GM23338 (cell line): ENCODE data around the gene ADAMTS5. TPM values are rescaled to one million over a fixed set of nuclear protein-coding genes. Genes with fewer than 3 reads are reported as not detected.

Experiments
- ATAC-seq: fragments of 200-7000 bp; cut with Tn5 transposase; 3 replicates; pipeline ENCODE4 v1.9.1; 2020
- DNase-seq: peaks from one replicate; pipeline ENCODE4 v3.0.0-alpha.2; 2015; ENCODE audit warnings: low spot score
- H2AFZ ChIP-seq: fragments of 200-600 bp; sonication (generic); 2 replicates; pipeline ENCODE4 v1.8.0; 2016; ENCODE audit warnings: antibody characterized with exemption, mild to moderate bottlenecking, moderate library complexity
- H3F3A ChIP-seq: fragments of 200-600 bp; sonication (generic); replicated peaks from 2 replicates; pipeline ENCODE4 v1.8.0; 2017; ENCODE audit warnings: antibody characterized with exemption, mixed run types, low read depth
- H3K27ac ChIP-seq: fragments of 200-600 bp; sonication (generic); 2 replicates; pipeline ENCODE4 v1.6.1; 2016; ENCODE audit warnings: low read depth
- H3K27me3 ChIP-seq: fragments of 200-600 bp; sonication (generic); 2 replicates; pipeline ENCODE4 v1.8.0; 2016; ENCODE audit warnings: mild to moderate bottlenecking, mixed run types, moderate library complexity; ENCODE audit not compliant: insufficient read depth
- H3K36me3 ChIP-seq: fragments of 200-600 bp; sonication (generic); 2 replicates; pipeline ENCODE4 v1.8.0; 2016; ENCODE audit warnings: mild to moderate bottlenecking; ENCODE audit not compliant: insufficient read depth
- H3K4me1 ChIP-seq: fragments of 200-600 bp; sonication (generic); 2 replicates; pipeline ENCODE4 v1.8.0; 2016; ENCODE audit warnings: mild to moderate bottlenecking, moderate library complexity; ENCODE audit not compliant: insufficient read depth
- H3K4me2 ChIP-seq: fragments of 200-600 bp; sonication (generic); 2 replicates; pipeline ENCODE4 v1.7.1; 2017; ENCODE audit warnings: mixed run types
- H3K4me3 ChIP-seq: fragments of 200-600 bp; sonication (generic); 2 replicates; pipeline ENCODE4 v1.6.1; 2016; ENCODE audit warnings: mixed run types
- H3K79me2 ChIP-seq: fragments of 200-600 bp; sonication (generic); replicated peaks from 2 replicates; pipeline ENCODE4 v1.8.0; 2017; ENCODE audit warnings: mild to moderate bottlenecking; ENCODE audit not compliant: insufficient read depth
- H3K9me2 ChIP-seq: fragments of 200-600 bp; sonication (generic); 2 replicates; pipeline ENCODE4 v1.8.0; 2017; ENCODE audit not compliant: insufficient read depth
- H4K20me1 ChIP-seq: fragments of 200-600 bp; sonication (generic); replicated peaks from 2 replicates; pipeline ENCODE4 v1.8.0; 2017; ENCODE audit warnings: mild to moderate bottlenecking; ENCODE audit not compliant: insufficient read depth
- H3K27ac Mint-ChIP-seq: 2 replicates; pipeline ENCODE4 v1.8.0; 2020; ENCODE audit warnings: inconsistent platforms, mild to moderate bottlenecking, moderate library complexity, mixed read lengths
- H3K27me3 Mint-ChIP-seq: 3 replicates; pipeline ENCODE4 v1.8.0; 2022; ENCODE audit warnings: low read depth, mild to moderate bottlenecking, moderate library complexity, mixed read lengths, inconsistent platforms; ENCODE audit not compliant: insufficient read depth, poor library complexity
- H3K36me3 Mint-ChIP-seq: 3 replicates; pipeline ENCODE4 v1.8.0; 2021; ENCODE audit warnings: low read depth, mild to moderate bottlenecking, inconsistent platforms, moderate library complexity, mixed read lengths
- H3K4me1 Mint-ChIP-seq: 3 replicates; pipeline ENCODE4 v1.8.0; 2020; ENCODE audit warnings: mild to moderate bottlenecking, inconsistent platforms, mixed read lengths
- H3K4me3 Mint-ChIP-seq: 3 replicates; pipeline ENCODE4 v1.8.0; 2021; ENCODE audit warnings: moderate library complexity, mild to moderate bottlenecking, inconsistent platforms, mixed read lengths
- H3K9me3 Mint-ChIP-seq: 3 replicates; pipeline ENCODE4 v1.8.0; 2020; ENCODE audit warnings: moderate library complexity, mild to moderate bottlenecking, inconsistent platforms, mixed read lengths
- EZH2 ChIP-seq: fragments of 200-600 bp; sonication (generic); IDR thresholded peaks from one replicate; pipeline ENCODE4 v1.8.0; 2017; ENCODE audit warnings: antibody characterized with exemption, mild to moderate bottlenecking, low read depth; ENCODE audit not compliant: unreplicated experiment
- EZH2phosphoT487 ChIP-seq: fragments of 200-600 bp; sonication (generic); IDR thresholded peaks from one replicate; pipeline ENCODE4 v1.8.1; 2018; ENCODE audit warnings: antibody characterized with exemption; ENCODE audit not compliant: unreplicated experiment
- JUNB ChIP-seq: IDR thresholded peaks from one replicate; pipeline ENCODE4 v1.6.1; 2016; ENCODE audit warnings: antibody characterized with exemption; ENCODE audit not compliant: unreplicated experiment
- STAT1 ChIP-seq: IDR thresholded peaks from one replicate; pipeline ENCODE4 v1.6.1; 2016; ENCODE audit warnings: antibody characterized with exemption; ENCODE audit not compliant: unreplicated experiment
- ZNF114 ChIP-seq: fragments of 250-450 bp; sonication (Bioruptor Pico); IDR thresholded peaks from 2 replicates; pipeline ENCODE4 v1.5.0; 2020; ENCODE audit warnings: mild to moderate bottlenecking, moderate library complexity
- polyA plus RNA-seq: library from polyadenylated mRNA; unstranded; fragments of >200 nt; fragmentation: Nextera tagmentation; extraction: Ambion mirVana; gene quantifications from 2 replicates; pipeline ENCODE4 v1.2.1, GENCODE V29; 2016
- total RNA-seq: library from RNA; depleted of rRNA; stranded (reverse); fragments of >200 nt; shearing (Covaris generic); gene quantifications from 2 replicates; pipeline ENCODE4 v1.2.3, GENCODE V29; 2014
- TF ChIP-seq, protein P1 (sequence below): IDR thresholded peaks from one replicate; pipeline ENCODE4 v1.6.1; 2018; ENCODE audit warnings: antibody characterized with exemption; ENCODE audit not compliant: unreplicated experiment
- TF ChIP-seq, protein P2 (sequence below): fragments of 250-450 bp; sonication (Bioruptor Pico); IDR thresholded peaks from 2 replicates; pipeline ENCODE4 v1.5.0; 2020; ENCODE audit warnings: mild to moderate bottlenecking, moderate library complexity

Gene ADAMTS5
- total and polyA plus RNA-seq, 2 experiments from 2014 or later: 0.21 to 0.32 TPM

DNA sequence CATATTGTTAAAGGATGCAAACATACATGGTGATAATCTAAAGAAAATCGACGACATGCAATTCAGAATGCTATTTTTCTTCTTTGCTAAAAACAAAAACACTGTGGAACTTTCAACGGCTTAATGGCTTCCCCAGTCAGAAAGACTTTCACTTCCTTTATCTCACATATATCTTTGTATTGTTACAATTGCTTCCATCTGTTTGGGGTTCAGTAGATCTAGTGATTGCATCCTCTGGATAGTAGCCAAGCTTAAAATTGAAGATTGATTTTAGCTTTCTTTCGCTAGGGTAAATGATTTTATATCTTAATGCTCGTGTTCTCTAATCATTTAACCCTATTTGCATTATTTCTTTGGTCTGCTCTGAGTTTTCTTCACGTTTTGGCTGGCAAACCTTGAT is 89.9 kb downstream of the ADAMTS5 start:
- Histone ChIP-seq H3K4me3 (no peak overlapping the region), H3K4me1 (0 out of 2 replicates have a peak, but pooled peaks cover 6% of the 10 kb centered on the region), H3K27me3 (no peaks in the 10 kb centered on the region), H3K9me2 (no peaks in the 10 kb centered on the region), H3K36me3 (no peaks in the 10 kb centered on the region), H2AFZ (peak overlapping the region; percentile 73; the same call in 1 of the 2 replicates), H3K27ac (no peak overlapping the region), H3K79me2 (no peaks in the 10 kb centered on the region), H4K20me1 (no peaks in the 10 kb centered on the region), H3F3A (no peaks in the 10 kb centered on the region), H3K4me2 (no peak overlapping the region)
- TF ChIP-seq JUNB: no peak
- TF ChIP-seq ZNF114 (CRISPR knock-in tag): no peak
- TF ChIP-seq EZH2: no peak
- no peak for TF ChIP-seq EZH2phosphoT487
- no peak for TF ChIP-seq STAT1
- TF ChIP-seq, protein P1, sequence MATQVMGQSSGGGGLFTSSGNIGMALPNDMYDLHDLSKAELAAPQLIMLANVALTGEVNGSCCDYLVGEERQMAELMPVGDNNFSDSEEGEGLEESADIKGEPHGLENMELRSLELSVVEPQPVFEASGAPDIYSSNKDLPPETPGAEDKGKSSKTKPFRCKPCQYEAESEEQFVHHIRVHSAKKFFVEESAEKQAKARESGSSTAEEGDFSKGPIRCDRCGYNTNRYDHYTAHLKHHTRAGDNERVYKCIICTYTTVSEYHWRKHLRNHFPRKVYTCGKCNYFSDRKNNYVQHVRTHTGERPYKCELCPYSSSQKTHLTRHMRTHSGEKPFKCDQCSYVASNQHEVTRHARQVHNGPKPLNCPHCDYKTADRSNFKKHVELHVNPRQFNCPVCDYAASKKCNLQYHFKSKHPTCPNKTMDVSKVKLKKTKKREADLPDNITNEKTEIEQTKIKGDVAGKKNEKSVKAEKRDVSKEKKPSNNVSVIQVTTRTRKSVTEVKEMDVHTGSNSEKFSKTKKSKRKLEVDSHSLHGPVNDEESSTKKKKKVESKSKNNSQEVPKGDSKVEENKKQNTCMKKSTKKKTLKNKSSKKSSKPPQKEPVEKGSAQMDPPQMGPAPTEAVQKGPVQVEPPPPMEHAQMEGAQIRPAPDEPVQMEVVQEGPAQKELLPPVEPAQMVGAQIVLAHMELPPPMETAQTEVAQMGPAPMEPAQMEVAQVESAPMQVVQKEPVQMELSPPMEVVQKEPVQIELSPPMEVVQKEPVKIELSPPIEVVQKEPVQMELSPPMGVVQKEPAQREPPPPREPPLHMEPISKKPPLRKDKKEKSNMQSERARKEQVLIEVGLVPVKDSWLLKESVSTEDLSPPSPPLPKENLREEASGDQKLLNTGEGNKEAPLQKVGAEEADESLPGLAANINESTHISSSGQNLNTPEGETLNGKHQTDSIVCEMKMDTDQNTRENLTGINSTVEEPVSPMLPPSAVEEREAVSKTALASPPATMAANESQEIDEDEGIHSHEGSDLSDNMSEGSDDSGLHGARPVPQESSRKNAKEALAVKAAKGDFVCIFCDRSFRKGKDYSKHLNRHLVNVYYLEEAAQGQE: no peak
- TF ChIP-seq, protein P2, sequence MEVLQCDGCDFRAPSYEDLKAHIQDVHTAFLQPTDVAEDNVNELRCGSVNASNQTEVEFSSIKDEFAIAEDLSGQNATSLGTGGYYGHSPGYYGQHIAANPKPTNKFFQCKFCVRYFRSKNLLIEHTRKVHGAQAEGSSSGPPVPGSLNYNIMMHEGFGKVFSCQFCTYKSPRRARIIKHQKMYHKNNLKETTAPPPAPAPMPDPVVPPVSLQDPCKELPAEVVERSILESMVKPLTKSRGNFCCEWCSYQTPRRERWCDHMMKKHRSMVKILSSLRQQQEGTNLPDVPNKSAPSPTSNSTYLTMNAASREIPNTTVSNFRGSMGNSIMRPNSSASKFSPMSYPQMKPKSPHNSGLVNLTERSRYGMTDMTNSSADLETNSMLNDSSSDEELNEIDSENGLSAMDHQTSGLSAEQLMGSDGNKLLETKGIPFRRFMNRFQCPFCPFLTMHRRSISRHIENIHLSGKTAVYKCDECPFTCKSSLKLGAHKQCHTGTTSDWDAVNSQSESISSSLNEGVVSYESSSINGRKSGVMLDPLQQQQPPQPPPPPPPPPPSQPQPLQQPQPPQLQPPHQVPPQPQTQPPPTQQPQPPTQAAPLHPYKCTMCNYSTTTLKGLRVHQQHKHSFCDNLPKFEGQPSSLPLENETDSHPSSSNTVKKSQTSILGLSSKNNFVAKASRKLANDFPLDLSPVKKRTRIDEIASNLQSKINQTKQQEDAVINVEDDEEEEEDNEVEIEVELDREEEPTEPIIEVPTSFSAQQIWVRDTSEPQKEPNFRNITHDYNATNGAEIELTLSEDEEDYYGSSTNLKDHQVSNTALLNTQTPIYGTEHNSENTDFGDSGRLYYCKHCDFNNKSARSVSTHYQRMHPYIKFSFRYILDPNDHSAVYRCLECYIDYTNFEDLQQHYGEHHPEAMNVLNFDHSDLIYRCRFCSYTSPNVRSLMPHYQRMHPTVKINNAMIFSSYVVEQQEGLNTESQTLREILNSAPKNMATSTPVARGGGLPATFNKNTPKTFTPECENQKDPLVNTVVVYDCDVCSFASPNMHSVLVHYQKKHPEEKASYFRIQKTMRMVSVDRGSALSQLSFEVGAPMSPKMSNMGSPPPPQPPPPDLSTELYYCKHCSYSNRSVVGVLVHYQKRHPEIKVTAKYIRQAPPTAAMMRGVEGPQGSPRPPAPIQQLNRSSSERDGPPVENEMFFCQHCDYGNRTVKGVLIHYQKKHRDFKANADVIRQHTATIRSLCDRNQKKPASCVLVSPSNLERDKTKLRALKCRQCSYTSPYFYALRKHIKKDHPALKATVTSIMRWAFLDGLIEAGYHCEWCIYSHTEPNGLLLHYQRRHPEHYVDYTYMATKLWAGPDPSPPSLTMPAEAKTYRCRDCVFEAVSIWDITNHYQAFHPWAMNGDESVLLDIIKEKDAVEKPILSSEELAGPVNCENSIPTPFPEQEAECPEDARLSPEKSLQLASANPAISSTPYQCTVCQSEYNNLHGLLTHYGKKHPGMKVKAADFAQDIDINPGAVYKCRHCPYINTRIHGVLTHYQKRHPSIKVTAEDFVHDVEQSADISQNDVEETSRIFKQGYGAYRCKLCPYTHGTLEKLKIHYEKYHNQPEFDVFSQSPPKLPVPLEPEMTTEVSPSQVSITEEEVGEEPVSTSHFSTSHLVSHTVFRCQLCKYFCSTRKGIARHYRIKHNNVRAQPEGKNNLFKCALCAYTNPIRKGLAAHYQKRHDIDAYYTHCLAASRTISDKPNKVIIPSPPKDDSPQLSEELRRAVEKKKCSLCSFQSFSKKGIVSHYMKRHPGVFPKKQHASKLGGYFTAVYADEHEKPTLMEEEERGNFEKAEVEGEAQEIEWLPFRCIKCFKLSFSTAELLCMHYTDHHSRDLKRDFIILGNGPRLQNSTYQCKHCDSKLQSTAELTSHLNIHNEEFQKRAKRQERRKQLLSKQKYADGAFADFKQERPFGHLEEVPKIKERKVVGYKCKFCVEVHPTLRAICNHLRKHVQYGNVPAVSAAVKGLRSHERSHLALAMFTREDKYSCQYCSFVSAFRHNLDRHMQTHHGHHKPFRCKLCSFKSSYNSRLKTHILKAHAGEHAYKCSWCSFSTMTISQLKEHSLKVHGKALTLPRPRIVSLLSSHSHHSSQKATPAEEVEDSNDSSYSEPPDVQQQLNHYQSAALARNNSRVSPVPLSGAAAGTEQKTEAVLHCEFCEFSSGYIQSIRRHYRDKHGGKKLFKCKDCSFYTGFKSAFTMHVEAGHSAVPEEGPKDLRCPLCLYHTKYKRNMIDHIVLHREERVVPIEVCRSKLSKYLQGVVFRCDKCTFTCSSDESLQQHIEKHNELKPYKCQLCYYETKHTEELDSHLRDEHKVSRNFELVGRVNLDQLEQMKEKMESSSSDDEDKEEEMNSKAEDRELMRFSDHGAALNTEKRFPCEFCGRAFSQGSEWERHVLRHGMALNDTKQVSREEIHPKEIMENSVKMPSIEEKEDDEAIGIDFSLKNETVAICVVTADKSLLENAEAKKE (CRISPR knock-in tag): no peak
- Mint-ChIP-seq H3K36me3 (peaks cover 9% of the 10 kb centered on the region; the same call in 1 of the 3 replicates), H3K4me3 (no peak overlapping the region), H3K27ac (no peak overlapping the region), H3K4me1 (no peaks in the 10 kb centered on the region), H3K27me3 (no peaks in the 10 kb centered on the region), H3K9me3 (peaks cover 23% of the 10 kb centered on the region)
- ATAC-seq: no peak
- no peak for DNase-seq
